K562 (cell line): Measurements from ENCODE around the gene SPDL1. TPM values are rescaled to one million over a fixed set of nuclear protein-coding genes. Genes with fewer than 3 reads are reported as not detected.

ENCODE experiments used
- ARID1B ChIP-seq: fragments of 450-650 bp; IDR thresholded peaks from 2 replicates; pipeline ENCODE4 v1.6.1; 2016; ENCODE audit warnings: antibody characterized with exemption, mild to moderate bottlenecking, inconsistent platforms
- ATF7 ChIP-seq: fragments of 450-650 bp; IDR thresholded peaks from 2 replicates; pipeline ENCODE4 v1.7.1; 2014; ENCODE audit warnings: mild to moderate bottlenecking, moderate library complexity
- CCNT2 ChIP-seq: IDR thresholded peaks from 2 replicates; pipeline ENCODE4 v1.6.1; 2011; ENCODE audit warnings: borderline replicate concordance, low read depth, mild to moderate bottlenecking, moderate library complexity, mixed read lengths, low read length; ENCODE audit not compliant: insufficient read length; ENCODE audit errors: extremely low read depth
- DIDO1 ChIP-seq: fragments of 450-650 bp; IDR thresholded peaks from 2 replicates; pipeline ENCODE4 v1.6.1; 2016; ENCODE audit warnings: low read depth, missing biosample characterization, missing genetic modification characterization
- FOXM1 ChIP-seq, 2 experiments: fragments of 450-650 bp in 1 of 2; sonication (generic) in 1 of 2; formaldehyde crosslinking in 1 of 2; IDR thresholded peaks; 2 replicates each; pipeline versions ENCODE4 v1.6.1 to v1.9.0; 2017 to 2022; ENCODE audit warnings: low read depth in 2 of 2, mild to moderate bottlenecking in 2 of 2, missing genetic modification reagents in 1 of 2, moderate library complexity in 1 of 2
- NUFIP1 ChIP-seq: fragments of 450-650 bp; IDR thresholded peaks from 2 replicates; pipeline ENCODE4 v1.6.1; 2018; ENCODE audit not compliant: partially characterized antibody
- POLR2B ChIP-seq: fragments of 450-650 bp; IDR thresholded peaks from 2 replicates; pipeline ENCODE4 v1.6.1; 2018; ENCODE audit warnings: low read depth; ENCODE audit not compliant: partially characterized antibody
- RHOXF2B ChIP-seq: fragments of 250-450 bp; sonication (Bioruptor Pico); conservative IDR thresholded peaks from 2 replicates; pipeline ENCODE4 v1.5.1; 2021
- RNF2 ChIP-seq: sonication (generic); IDR thresholded peaks from 2 replicates; pipeline ENCODE4 v1.6.1; 2016
- SETDB1 ChIP-seq: IDR thresholded peaks from one replicate; pipeline ENCODE4 v1.6.1; 2012; ENCODE audit warnings: low read length, control low read depth, inconsistent platforms
- ZNF175 ChIP-seq: fragments of 200-800 bp; sonication (Bioruptor generic); IDR thresholded peaks from 2 replicates; pipeline ENCODE4 v1.6.1; 2016; ENCODE audit warnings: low read depth, mild to moderate bottlenecking, missing genetic modification characterization, missing compliant biosample characterization
- ZNF696 ChIP-seq: fragments of 250-450 bp; sonication (Bioruptor Pico); conservative IDR thresholded peaks from 2 replicates; pipeline ENCODE4 v1.4.0; 2020; ENCODE audit warnings: mild to moderate bottlenecking, moderate library complexity
- ZNF79 ChIP-seq: fragments of 250-450 bp; sonication (Bioruptor Pico); IDR thresholded peaks from 2 replicates; pipeline ENCODE4 v1.4.0; 2020; ENCODE audit warnings: low read depth, mild to moderate bottlenecking, moderate library complexity
- ZNF830 ChIP-seq: fragments of 250-450 bp; sonication (Bioruptor Pico); IDR thresholded peaks from 2 replicates; pipeline ENCODE4 v1.5.0; 2021; ENCODE audit warnings: mild to moderate bottlenecking
- polyA plus RNA-seq, 8 experiments: library from polyadenylated mRNA; depleted of rRNA in 4 of 8; stranded (reverse) in 5 of 8; unstranded in 3 of 8; fragments of >200 nt; fragmentation: Nextera tagmentation in 2 of 8; fragmentation: Illumina TruSeq in 1 of 8; extraction: Ambion mirVana in 2 of 8; extraction: Trizol in 1 of 8; gene quantifications; 2 replicates each; pipeline versions ENCODE4 v1.2.1 to v1.2.3, GENCODE V29; 2011 to 2014; ENCODE audit warnings: inconsistent platforms in 1 of 8, missing spikeins in 1 of 8
- total RNA-seq, 7 experiments: library from RNA; depleted of rRNA in 6 of 7; stranded (reverse); fragments of >200 nt in 6 of 7; fragmentation: Illumina TruSeq in 2 of 7; extraction: Trizol in 2 of 7; gene quantifications; 2 replicates each; pipeline versions ENCODE4 v1.2.1 to v1.2.3, GENCODE V29; 2011 to 2021; ENCODE audit warnings: low replicate concordance in 1 of 7
- TF ChIP-seq, protein P1 (sequence below): fragments of 200-800 bp; sonication (Bioruptor generic); IDR thresholded peaks from 2 replicates; pipeline ENCODE4 v1.6.1; 2017; ENCODE audit warnings: missing genetic modification characterization, missing compliant biosample characterization
- TF ChIP-seq, protein P2 (sequence below): sonication (generic); IDR thresholded peaks from 2 replicates; pipeline ENCODE4 v1.6.1; 2016
- TF ChIP-seq, protein P3 (sequence below): sonication (generic); formaldehyde crosslinking; IDR thresholded peaks from 2 replicates; pipeline ENCODE4 v1.8.0; 2023; ENCODE audit warnings: mild to moderate bottlenecking, missing genetic modification reagents
- TF ChIP-seq, protein P4 (sequence below): sonication (generic); formaldehyde crosslinking; IDR thresholded peaks from 2 replicates; pipeline ENCODE4 v1.8.0; 2022; ENCODE audit warnings: missing genetic modification reagents, mild to moderate bottlenecking, moderate library complexity, borderline replicate concordance

The SPDL1 gene
- total and polyA plus RNA-seq, 9 of the 15 experiments (the other 6 are each of a cell fraction or from before 2014, with no cell fraction given) = 32.4 to 59.6 (median 49.0) TPM

DNA sequence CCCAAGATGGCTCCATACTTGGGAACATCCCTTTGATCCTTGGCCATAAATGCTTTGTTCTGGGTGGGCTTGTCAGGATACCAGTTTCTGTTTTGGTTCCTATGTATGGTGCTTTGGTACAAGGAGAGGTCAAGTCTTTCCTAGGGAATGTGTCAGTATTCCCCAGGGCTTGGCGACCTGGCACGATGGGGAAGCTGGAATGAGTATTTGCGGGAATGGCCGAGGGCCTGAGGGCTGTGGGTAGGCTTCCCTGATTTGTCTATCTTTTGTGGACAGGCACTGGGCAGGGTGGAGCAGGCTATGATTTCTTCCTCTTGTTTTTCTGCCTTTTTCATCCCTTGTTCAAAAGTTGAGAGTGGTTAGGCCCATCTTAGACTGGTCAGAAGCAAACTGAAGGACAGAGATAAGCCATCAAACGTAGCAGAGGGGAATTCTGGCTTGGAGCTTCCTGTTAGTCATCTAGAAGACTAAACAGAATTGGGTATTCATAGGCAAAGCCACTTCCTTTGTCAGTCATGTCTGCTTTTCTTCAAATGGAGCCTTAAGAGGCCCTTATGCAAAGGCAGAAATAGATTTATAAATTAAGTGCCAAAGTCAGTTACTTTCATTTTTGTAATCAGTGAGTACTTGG lies 67.2 kb downstream of the SPDL1 start (continued):
- TF ChIP-seq, protein P1, sequence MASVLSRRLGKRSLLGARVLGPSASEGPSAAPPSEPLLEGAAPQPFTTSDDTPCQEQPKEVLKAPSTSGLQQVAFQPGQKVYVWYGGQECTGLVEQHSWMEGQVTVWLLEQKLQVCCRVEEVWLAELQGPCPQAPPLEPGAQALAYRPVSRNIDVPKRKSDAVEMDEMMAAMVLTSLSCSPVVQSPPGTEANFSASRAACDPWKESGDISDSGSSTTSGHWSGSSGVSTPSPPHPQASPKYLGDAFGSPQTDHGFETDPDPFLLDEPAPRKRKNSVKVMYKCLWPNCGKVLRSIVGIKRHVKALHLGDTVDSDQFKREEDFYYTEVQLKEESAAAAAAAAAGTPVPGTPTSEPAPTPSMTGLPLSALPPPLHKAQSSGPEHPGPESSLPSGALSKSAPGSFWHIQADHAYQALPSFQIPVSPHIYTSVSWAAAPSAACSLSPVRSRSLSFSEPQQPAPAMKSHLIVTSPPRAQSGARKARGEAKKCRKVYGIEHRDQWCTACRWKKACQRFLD = peak; percentile 84
- TF ChIP-seq ZNF175 (peak; percentile 57; the same call in 1 of the 2 replicates), RNF2 (no peak; the same call in 1 of the 2 replicates), CCNT2 (no peak), ZNF696 (no peak), DIDO1 (tag) (no peak), ARID1B (peak; percentile 82), POLR2B (no peak), ZNF830 (CRISPR knock-in tag) (no peak), ZNF79 (no peak), SETDB1 (no peak), ATF7 (0 out of 2 replicates have a peak, but pooled peaks have one; percentile 22), FOXM1 (IDR thresholded peaks at IDR 0.05; ENCODE audit: low read depth) (no peak), FOXM1 (CRISPR knock-in tag; IDR thresholded peaks at IDR 0.05; ENCODE audit: low read depth) (no peak), RHOXF2B (CRISPR knock-in tag) (no peak), NUFIP1 (no peak)
- TF ChIP-seq, protein P2, sequence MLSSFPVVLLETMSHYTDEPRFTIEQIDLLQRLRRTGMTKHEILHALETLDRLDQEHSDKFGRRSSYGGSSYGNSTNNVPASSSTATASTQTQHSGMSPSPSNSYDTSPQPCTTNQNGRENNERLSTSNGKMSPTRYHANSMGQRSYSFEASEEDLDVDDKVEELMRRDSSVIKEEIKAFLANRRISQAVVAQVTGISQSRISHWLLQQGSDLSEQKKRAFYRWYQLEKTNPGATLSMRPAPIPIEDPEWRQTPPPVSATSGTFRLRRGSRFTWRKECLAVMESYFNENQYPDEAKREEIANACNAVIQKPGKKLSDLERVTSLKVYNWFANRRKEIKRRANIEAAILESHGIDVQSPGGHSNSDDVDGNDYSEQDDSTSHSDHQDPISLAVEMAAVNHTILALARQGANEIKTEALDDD = peak; percentile 95
- TF ChIP-seq, protein P3, sequence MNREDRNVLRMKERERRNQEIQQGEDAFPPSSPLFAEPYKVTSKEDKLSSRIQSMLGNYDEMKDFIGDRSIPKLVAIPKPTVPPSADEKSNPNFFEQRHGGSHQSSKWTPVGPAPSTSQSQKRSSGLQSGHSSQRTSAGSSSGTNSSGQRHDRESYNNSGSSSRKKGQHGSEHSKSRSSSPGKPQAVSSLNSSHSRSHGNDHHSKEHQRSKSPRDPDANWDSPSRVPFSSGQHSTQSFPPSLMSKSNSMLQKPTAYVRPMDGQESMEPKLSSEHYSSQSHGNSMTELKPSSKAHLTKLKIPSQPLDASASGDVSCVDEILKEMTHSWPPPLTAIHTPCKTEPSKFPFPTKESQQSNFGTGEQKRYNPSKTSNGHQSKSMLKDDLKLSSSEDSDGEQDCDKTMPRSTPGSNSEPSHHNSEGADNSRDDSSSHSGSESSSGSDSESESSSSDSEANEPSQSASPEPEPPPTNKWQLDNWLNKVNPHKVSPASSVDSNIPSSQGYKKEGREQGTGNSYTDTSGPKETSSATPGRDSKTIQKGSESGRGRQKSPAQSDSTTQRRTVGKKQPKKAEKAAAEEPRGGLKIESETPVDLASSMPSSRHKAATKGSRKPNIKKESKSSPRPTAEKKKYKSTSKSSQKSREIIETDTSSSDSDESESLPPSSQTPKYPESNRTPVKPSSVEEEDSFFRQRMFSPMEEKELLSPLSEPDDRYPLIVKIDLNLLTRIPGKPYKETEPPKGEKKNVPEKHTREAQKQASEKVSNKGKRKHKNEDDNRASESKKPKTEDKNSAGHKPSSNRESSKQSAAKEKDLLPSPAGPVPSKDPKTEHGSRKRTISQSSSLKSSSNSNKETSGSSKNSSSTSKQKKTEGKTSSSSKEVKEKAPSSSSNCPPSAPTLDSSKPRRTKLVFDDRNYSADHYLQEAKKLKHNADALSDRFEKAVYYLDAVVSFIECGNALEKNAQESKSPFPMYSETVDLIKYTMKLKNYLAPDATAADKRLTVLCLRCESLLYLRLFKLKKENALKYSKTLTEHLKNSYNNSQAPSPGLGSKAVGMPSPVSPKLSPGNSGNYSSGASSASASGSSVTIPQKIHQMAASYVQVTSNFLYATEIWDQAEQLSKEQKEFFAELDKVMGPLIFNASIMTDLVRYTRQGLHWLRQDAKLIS (CRISPR knock-in tag) = no peak
- TF ChIP-seq, protein P4, sequence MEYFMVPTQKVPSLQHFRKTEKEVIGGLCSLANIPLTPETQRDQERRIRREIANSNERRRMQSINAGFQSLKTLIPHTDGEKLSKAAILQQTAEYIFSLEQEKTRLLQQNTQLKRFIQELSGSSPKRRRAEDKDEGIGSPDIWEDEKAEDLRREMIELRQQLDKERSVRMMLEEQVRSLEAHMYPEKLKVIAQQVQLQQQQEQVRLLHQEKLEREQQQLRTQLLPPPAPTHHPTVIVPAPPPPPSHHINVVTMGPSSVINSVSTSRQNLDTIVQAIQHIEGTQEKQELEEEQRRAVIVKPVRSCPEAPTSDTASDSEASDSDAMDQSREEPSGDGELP = no peak
